Immature natural killer cell (primary cell): ENCODE measurements around the gene AOPEP. TPM values are rescaled to one million over a fixed set of nuclear protein-coding genes. Genes with fewer than 3 reads are reported as not detected.

Experiments used
- DNase-seq, 3 donors: peaks; one replicate each; pipeline ENCODE4 v3.0.0; 2022; ENCODE audit warnings: mixed read lengths in 1 of 3
- H3K27ac Mint-ChIP-seq, 6 donors: one replicate each; pipeline ENCODE4 v1.8.0; 2020; ENCODE audit warnings: mixed read lengths in 6 of 6, mild to moderate bottlenecking in 5 of 6, inconsistent platforms in 4 of 6, moderate library complexity in 3 of 6
- H3K27me3 Mint-ChIP-seq, 3 donors: one replicate each; pipeline ENCODE4 v1.8.0; 2020 to 2021; ENCODE audit warnings: low read depth in 3 of 3, mild to moderate bottlenecking in 3 of 3, mixed read lengths in 3 of 3, moderate library complexity in 3 of 3, inconsistent platforms in 1 of 3
- H3K36me3 Mint-ChIP-seq, 3 donors: one replicate each; pipeline ENCODE4 v1.8.0; 2020; ENCODE audit warnings: mixed read lengths in 3 of 3, inconsistent platforms in 2 of 3, mild to moderate bottlenecking in 2 of 3
- H3K4me1 Mint-ChIP-seq, 2 donors: one replicate each; pipeline ENCODE4 v1.8.0; 2020; ENCODE audit warnings: inconsistent platforms in 2 of 2, mild to moderate bottlenecking in 2 of 2, mixed read lengths in 2 of 2, moderate library complexity in 1 of 2
- H3K4me3 Mint-ChIP-seq, 5 donors: one replicate each; pipeline ENCODE4 v1.8.0; 2020; ENCODE audit warnings: mild to moderate bottlenecking in 5 of 5, mixed read lengths in 5 of 5, inconsistent platforms in 3 of 5, moderate library complexity in 3 of 5
- H3K9me3 Mint-ChIP-seq, 6 donors: one replicate each; pipeline ENCODE4 v1.8.0; 2020; ENCODE audit warnings: mild to moderate bottlenecking in 6 of 6, mixed read lengths in 6 of 6, inconsistent platforms in 4 of 6, moderate library complexity in 3 of 6
- polyA plus RNA-seq, 3 donors: library from polyadenylated mRNA; unstranded; fragments of 300-500 nt; fragmentation: Illumina TruSeq; gene quantifications; one replicate each; pipeline ENCODE4 v1.2.3, GENCODE V29; 2021

Gene AOPEP
- polyA plus RNA-seq, 3 donors from 2014 or later = 4.1 to 6.5 (median 5.2) TPM

DNA sequence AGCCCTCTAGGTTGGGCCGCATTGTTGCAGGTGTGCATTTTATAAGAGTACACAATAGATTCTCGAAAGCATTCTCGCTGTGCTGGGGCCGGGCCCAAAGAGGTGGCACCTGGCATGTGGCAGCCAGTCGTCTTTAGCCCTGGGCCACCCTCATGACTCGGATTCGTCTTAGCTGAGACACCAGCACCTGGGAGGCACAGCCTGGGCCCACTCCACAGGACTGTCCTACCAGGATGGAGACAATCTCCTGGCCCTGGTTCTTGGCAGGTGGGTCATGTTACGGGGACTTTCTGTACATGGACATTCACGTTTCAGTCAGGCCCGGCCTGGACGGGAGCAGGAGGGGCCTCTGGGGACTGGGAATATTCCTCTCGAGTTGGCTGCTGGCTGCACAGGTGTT is 378.5 kb downstream of the AOPEP start:
- Mint-ChIP-seq H3K27ac (no peak overlapping the region), H3K4me3 (no peak overlapping the region), H3K36me3 (peaks cover 0 to 18% (median 15%) of the 10 kb centered on the region in 3 donors), H3K9me3 (no peaks in the 10 kb centered on the region), H3K27me3 (no peaks in the 10 kb centered on the region), H3K4me1 (no peaks in the 10 kb centered on the region)
- DNase-seq = no peak

DNA sequence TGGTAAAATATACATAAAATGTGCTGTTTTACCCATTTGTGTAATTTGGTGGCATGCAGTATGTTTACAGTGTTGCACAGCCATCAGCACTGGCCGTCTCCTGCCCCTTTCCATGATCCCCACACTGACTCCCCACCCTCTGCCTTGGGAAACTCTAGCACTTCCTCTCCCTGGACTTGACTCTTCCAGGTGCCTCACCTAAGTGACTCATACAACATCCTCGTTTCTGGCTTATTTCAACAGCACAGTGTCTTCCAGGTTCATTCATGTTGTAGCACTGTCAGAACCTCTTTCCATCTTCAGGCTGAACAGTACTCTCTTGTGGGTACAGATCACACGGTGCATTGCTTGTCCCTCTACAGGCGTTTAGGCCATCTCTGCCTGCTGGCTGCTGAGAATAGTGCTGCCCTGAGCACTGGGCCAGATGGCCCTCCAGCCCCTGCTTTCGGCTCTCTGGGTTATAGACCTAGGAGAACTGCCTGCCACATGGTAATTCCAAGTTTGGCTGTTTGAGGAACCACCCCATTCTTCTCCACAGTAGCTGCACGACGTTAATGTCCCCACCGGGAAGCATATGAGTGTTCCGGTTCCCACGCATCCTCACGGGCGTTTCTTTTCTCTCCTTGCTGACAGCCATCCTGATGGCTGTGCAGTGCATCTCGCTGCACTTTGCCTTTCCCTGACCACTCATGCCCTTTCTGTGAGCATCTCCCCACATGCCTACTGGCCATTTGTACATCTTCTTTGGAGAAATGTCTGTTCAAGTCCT is 379.2 kb downstream of the AOPEP start:
- H3K9me3 Mint-ChIP-seq = no peaks in the 10 kb centered on the region
- no peak for DNase-seq
- no peak overlapping the region for H3K27ac Mint-ChIP-seq
- H3K36me3 Mint-ChIP-seq = peaks cover 0 to 18% (median 15%) of the 10 kb centered on the region in 3 donors
- no peaks in the 10 kb centered on the region for H3K27me3 Mint-ChIP-seq
- H3K4me3 Mint-ChIP-seq = no peak overlapping the region
- H3K4me1 Mint-ChIP-seq = no peaks in the 10 kb centered on the region

DNA sequence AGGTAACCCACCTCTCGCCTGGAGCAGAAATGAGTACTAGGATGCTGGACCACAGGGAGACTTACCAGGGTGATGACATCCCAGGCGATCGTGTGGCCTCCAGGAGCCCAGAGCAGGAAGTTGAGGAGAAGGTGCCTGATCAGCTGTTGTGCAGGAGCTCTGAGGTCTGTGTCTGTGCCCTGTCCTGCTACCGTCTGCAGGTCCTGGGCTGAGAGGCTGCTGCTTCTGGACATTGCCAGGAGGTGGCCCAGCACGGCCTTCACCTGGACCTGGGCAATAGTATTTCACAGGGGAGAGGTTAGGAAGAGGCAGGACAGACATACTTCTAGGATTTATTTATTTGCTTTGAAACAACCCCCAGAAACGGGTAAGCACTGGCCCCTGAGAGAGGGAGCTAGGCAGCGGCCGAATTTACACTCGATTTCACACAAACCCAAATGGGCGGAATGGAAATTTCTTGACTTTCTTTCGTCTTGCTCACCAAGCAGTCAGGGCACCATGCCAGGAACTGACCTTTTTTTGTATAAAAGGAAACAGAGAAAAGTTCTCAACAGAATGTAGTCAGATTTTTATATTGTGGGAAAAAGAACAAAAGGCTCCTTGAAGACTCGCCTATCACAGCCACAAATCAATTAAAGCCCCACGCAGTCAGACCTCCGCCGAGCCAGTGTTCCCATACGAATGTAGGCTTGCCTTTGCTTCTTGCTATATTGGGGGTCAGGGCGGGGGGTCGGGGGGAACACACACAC is 380.7 kb downstream of the AOPEP start:
- Mint-ChIP-seq H3K27ac (peak overlapping the region in 1 of 6 donors; percentile 34), H3K9me3 (no peaks in the 10 kb centered on the region), H3K4me3 (no peak overlapping the region), H3K27me3 (no peaks in the 10 kb centered on the region), H3K36me3 (peaks cover 0 to 17% (median 15%) of the 10 kb centered on the region in 3 donors), H3K4me1 (no peaks in the 10 kb centered on the region)
- DNase-seq = no peak

DNA sequence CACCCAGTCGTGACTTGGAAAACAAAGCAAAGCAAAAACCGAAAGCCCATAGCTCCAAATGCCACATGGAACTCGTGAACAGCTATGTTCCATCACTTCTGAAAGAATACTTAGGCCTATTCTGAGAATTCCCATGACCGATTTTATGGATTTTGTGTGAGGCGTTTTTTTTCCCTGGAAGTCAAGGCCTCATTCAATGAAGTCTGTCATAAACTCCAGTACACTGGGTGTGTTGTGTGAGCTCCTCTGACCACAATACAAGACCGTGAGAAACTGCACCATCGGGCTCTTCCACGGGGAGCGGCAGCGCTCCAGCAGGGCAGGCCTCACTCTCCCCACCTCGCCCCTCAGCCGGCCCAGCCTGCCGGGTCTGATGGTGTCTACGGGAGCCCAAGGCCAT is 381.5 kb downstream of the AOPEP start:
- H3K27ac Mint-ChIP-seq = no peak overlapping the region
- no peaks in the 10 kb centered on the region for H3K9me3 Mint-ChIP-seq
- no peak for DNase-seq
- peaks cover 0 to 18% (median 18%) of the 10 kb centered on the region in 3 donors for H3K36me3 Mint-ChIP-seq
- H3K4me3 Mint-ChIP-seq = no peak overlapping the region
- H3K27me3 Mint-ChIP-seq = no peaks in the 10 kb centered on the region
- no peaks in the 10 kb centered on the region for H3K4me1 Mint-ChIP-seq

DNA sequence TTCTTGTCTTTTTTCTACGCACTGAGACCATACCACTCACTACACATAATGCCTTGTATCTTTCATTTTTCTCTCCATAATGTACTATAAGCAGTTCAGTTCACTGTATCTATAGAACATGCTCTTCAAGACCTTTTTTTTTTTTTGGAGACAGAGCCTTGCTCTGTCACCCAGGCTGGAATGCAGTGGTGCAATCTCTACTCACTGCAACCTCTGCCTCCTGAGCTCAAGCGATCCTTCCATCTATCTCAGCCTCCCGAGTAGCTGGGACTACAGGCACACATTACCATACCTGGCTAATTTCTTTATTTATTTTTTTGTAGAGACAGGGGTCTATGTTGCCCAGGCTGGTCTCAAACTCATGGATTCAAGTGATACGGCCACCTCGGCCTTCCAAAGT is 382.3 kb downstream of the AOPEP start:
- Mint-ChIP-seq H3K27ac (peak overlapping the region in 1 of 6 donors; percentile 2), H3K27me3 (no peaks in the 10 kb centered on the region), H3K4me1 (no peaks in the 10 kb centered on the region), H3K9me3 (no peaks in the 10 kb centered on the region), H3K4me3 (no peak overlapping the region), H3K36me3 (peaks cover 0 to 22% (median 22%) of the 10 kb centered on the region in 3 donors)
- DNase-seq = no peak

DNA sequence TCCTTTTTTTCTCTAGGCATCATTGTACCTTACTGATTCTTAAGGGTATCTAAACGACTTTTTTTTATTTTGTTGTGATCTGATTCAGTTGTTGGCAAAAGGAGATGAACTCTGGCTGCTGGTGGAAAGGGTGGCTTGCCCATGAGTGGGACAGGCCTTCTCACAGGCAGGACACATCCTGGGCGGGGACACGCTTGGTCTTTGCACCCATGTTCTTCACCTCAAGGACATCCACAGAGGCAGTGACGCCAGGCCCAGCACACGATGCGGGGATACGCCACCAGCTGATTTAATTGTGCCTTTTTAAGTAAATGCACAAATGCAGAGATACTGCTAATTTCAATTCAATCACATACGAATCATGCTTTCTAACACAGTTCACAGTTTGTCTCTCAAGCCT is 383.0 kb downstream of the AOPEP start:
- no peaks in the 10 kb centered on the region for H3K4me1 Mint-ChIP-seq
- H3K36me3 Mint-ChIP-seq = peaks cover 0 to 22% (median 22%) of the 10 kb centered on the region in 3 donors
- H3K4me3 Mint-ChIP-seq = no peak overlapping the region
- DNase-seq = no peak
- H3K27me3 Mint-ChIP-seq = no peaks in the 10 kb centered on the region
- no peak overlapping the region for H3K27ac Mint-ChIP-seq
- H3K9me3 Mint-ChIP-seq = no peaks in the 10 kb centered on the region

DNA sequence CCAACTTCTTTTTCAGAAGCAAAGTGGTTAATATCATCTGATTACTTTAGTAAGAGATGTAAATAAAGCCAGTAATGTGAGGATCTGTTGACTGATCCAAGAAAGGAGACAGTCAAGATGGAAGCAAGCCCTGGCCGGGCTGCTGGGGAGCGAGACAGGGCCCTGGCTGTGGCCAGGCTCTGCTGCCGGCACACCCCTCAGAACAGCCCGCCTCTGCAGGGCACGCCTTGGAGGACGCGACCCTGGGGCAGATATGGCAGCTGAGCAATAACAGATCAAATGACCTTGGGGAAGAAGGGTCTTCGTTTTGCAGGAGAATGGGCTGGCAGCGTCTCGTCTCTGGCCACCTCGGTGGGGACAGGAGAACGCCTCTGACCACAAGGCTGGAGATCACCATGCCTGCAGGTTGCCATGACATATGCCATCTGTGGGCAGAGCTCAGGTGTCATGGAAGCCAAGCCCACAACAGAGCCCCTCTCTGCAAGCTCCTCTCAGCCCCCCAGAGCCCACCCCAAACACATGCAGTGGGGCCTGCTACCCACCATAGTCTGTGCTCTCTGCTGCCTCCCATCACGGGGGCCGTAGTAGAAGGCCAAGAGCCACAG is 384.5 kb downstream of the AOPEP start:
- H3K36me3 Mint-ChIP-seq = peaks cover 0 to 21% (median 17%) of the 10 kb centered on the region in 3 donors
- no peak for DNase-seq
- no peak overlapping the region for H3K27ac Mint-ChIP-seq
- no peaks in the 10 kb centered on the region for H3K9me3 Mint-ChIP-seq
- no peaks in the 10 kb centered on the region for H3K27me3 Mint-ChIP-seq
- H3K4me1 Mint-ChIP-seq = no peaks in the 10 kb centered on the region
- H3K4me3 Mint-ChIP-seq = no peak overlapping the region

DNA sequence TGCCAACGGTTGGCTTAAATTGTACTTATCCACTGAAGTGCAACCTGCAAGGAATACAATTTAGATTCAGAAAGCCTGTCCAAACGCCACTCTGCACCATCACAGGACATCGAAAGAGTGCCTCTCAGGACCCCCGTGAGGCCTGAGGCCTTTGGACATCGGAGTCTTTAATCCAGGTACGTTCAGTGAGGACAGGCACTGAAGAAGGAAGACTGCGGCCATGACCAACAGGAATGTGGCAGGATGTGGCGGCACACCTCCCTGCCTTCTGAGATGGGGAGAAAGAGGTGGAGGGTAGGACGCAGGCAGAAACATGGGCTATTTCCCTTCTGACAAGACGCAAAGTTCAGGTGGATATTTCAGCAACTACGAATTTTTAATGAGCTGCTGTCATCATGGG is 385.2 kb downstream of the AOPEP start:
- Mint-ChIP-seq H3K9me3 (no peaks in the 10 kb centered on the region), H3K27ac (no peak overlapping the region)

DNA sequence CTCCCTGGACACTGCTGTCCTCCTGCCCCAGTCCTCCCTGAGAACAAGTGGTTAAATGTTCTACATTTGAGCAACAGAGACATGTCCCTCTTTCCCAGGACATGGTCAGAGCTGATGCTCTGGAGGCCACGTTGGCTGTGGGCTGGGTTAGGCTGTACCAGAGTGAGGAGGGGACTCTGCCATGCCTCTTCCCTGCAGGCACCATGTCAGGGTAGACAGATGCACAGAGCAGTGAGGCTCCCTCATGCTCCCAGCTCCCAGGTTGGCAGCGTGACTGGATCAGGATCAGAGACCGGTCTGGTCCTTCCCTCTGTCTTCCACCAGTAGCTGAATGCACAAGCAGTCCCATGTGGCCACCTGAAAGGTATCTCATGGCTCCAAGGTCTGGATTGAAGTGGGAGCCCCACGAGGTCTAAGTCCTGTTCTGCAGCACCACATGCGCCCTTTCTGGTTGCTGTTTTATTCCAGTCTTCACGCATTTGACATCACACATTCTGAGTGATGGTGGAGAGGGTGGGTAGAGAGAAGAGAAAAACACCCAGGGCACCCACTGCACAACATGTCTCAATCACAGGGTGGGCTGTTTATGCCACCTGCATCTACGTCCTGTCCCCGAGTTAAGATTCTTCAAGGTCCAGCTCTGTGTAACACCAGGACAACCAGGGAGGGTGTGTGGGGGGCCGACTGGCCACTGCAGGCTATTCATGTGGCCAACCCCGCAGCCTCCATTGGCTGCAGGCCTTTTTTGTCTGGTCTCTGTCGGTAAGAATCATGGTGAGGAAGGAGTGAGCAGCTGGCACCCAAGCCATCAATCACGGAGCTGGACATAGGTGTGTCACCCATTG is 386.2 kb downstream of the AOPEP start:
- H3K4me3 Mint-ChIP-seq = no peak overlapping the region
- no peaks in the 10 kb centered on the region for H3K9me3 Mint-ChIP-seq
- H3K36me3 Mint-ChIP-seq = peaks cover 0 to 19% (median 11%) of the 10 kb centered on the region in 3 donors
- H3K27me3 Mint-ChIP-seq = no peaks in the 10 kb centered on the region
- DNase-seq = no peak
- H3K27ac Mint-ChIP-seq = no peak overlapping the region
- H3K4me1 Mint-ChIP-seq = no peaks in the 10 kb centered on the region

More for the DNA sequence above, 385.2 kb downstream of the AOPEP start:
- no peaks in the 10 kb centered on the region for H3K4me1 Mint-ChIP-seq
- H3K27me3 Mint-ChIP-seq = no peaks in the 10 kb centered on the region
- peaks cover 0 to 19% (median 16%) of the 10 kb centered on the region in 3 donors for H3K36me3 Mint-ChIP-seq
- DNase-seq = no peak
- H3K4me3 Mint-ChIP-seq = no peak overlapping the region

DNA sequence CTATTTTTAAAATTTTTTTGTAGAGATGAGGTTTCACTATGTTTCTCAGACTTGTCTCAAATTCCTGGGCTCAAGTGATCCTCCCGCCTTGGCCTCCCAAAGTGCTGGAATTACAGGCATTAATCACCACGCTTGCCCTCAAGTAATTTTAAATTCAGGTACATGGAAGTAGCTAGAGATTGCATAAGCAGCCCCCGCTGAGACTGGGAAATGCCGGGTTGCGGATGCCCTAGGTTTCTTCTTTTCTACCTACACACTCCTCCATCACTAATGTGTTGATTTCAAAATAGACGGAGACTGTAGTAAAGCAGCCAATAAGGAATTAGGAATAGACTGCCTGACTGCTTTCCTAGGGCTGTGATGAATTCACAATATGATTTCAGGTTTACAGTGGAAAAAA is 388.6 kb downstream of the AOPEP start:
- Mint-ChIP-seq H3K4me1 (no peaks in the 10 kb centered on the region), H3K36me3 (peaks cover 0 to 12% (median 8%) of the 10 kb centered on the region in 3 donors), H3K27me3 (no peaks in the 10 kb centered on the region), H3K4me3 (no peak overlapping the region), H3K9me3 (no peaks in the 10 kb centered on the region), H3K27ac (no peak overlapping the region)
- no peak for DNase-seq

DNA sequence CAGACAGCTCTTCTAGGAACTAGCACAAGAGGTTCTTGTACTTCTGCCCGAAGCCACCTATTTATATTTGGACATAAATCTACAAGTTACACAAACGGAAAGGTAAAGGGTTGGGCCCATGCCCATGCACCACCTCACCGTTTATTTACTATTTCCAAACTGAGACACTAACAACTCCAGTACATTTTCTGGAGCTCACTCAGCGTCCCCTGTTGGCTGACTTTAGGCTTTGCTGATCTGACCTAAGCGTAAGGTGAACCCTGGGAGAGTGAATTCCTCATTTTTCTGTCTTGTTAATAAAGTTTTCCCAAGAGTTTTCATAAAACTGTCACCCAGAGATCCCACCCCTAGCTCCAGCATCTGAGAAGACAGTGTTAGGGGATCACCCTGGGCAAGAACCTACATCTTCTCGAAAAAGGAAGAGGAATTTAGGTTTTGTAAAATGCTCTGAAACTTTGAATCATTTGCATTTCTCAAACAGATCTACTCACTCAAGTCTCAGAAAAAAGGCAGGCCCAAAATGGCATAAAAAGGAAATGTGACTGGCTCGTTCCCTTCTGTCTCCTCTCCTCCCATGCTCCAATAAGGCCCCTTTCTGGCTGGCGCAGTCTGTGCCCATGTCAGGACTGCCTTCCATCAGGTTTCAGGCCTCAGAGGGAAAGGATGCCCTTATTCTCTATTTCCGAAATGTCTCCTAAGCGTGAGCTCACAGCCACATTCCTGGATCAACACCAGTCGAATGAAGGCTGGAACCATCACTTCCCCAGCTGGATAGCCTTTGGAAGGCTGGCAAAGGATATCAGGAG is 389.7 kb downstream of the AOPEP start:
- peaks cover 0 to 10% (median 8%) of the 10 kb centered on the region in 3 donors for H3K36me3 Mint-ChIP-seq

DNA sequence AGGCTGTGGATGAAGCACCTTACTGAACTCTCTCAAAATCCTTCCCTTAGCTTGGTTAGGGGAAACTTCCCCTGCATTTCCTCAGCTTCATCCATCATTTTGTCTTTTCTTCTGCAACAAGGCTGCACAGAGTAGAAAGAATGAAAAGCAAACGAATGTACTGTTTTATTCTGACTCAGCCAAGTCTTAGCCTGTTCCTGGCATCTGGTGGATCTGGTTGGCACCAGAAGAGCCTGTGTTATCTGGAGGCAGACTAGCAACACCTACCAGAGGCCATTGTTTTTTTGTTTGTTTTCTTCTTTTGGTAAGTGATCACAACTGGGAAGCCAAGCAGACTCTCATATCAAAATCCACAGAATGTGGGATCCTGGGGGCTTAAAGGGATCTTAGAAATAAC is 390.3 kb downstream of the AOPEP start:
- no peaks in the 10 kb centered on the region for H3K9me3 Mint-ChIP-seq
- H3K27me3 Mint-ChIP-seq = peaks cover 0 to 2% (median 1%) of the 10 kb centered on the region in 3 donors
- no peak overlapping the region for H3K27ac Mint-ChIP-seq
- DNase-seq = no peak
- peaks cover 0 to 10% (median 8%) of the 10 kb centered on the region in 3 donors for H3K36me3 Mint-ChIP-seq
- no peak overlapping the region for H3K4me3 Mint-ChIP-seq
- no peaks in the 10 kb centered on the region for H3K4me1 Mint-ChIP-seq

More for the DNA sequence above, 389.7 kb downstream of the AOPEP start:
- peaks cover 0 to 2% (median 1%) of the 10 kb centered on the region in 3 donors for H3K27me3 Mint-ChIP-seq
- no peak for DNase-seq
- H3K4me1 Mint-ChIP-seq = no peaks in the 10 kb centered on the region
- no peak overlapping the region for H3K4me3 Mint-ChIP-seq
- no peak overlapping the region for H3K27ac Mint-ChIP-seq
- no peaks in the 10 kb centered on the region for H3K9me3 Mint-ChIP-seq

DNA sequence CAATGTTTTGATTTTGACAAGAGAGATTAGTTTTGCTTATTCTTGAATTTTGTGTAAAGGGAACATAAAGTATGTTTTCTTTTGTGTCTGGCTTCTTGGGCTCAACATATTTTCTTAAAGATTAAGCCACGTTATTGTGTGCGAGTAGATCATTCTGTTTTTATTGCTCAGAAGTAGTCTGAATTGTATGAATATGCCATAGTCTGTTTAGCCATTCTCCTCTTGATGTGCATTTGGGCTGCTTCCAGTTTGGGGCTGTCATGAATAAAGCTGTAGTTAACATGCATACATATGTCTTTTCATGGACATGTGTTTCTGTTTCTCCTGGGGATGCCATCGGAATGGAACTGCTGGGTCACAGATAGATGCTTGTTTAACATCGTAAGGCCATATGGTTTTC is 392.1 kb downstream of the AOPEP start:
- H3K4me1 Mint-ChIP-seq = no peaks in the 10 kb centered on the region
- no peak for DNase-seq
- no peak overlapping the region for H3K27ac Mint-ChIP-seq

More for the DNA sequence above, 392.1 kb downstream of the AOPEP start:
- Mint-ChIP-seq H3K4me3 (no peak overlapping the region), H3K9me3 (no peaks in the 10 kb centered on the region), H3K27me3 (peaks cover 0 to 2% (median 1%) of the 10 kb centered on the region in 3 donors), H3K36me3 (peaks cover 4 to 9% (median 6%) of the 10 kb centered on the region in 3 donors)
